Measurements from ENCODE around the gene ST3GAL4. TPM values are rescaled to one million over a fixed set of nuclear protein-coding genes. Genes with fewer than 3 reads are reported as not detected.

ST3GAL4 gene
- total RNA-seq, 1 experiment from 2014 or later: 39.6 TPM

DNA sequence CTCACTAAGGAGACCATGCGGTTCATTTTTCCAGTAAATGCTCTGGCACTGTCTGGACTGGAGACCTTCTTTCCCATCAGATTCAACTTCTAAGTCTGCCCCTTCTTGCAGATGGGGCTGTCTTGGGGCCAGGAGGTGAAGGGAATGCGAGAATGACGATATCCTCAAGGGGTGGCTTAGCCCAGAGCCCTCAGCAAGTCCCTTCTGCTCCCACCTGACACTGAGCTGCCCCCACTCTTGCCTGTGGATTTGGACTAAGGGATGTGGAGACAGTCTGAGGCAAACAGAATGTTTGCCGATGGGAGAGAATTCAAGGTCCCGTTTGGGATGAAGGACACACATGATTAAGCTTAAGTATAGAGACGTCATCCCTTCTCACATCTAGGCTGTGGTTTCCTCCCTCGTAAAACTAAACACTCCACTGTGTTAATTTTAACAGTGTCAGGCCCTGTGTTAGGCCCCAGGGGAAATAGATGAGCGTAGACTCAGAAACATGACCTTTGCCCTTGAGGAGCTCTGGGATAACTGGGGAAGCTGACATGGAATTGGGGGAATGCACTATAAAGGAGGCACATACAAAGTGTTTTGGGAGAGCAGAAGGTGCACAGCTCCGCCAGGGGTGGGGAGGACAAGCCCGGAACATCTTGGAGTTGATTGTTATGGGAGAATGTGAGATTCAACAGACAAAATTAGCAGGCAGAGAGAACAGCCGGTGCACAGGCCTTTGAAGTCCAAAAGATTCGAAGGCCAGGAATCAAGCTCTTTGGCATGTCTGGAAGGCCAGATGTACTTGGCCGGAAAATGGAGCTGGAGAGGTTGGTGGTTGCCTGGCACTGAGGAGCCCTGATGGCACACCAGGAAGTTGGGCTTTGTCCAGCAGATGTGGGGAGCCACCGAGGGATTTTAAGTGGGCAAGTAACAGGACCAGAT lies 71.6 kb downstream of the ST3GAL4 start:
- Histone ChIP-seq H3K27ac (no peak overlapping the region), H3K9me3 (replicated peaks) (no peaks in the 10 kb centered on the region), H3K4me3 (no peak overlapping the region), H3K27me3 (no peaks in the 10 kb centered on the region), H3K4me1 (no peaks in the 10 kb centered on the region; the same call in 1 of the 2 replicates), H3K36me3 (no peaks in the 10 kb centered on the region)
- DNase-seq: no peak

- Histone ChIP-seq H3K4me3 (no peak overlapping the region), H3K27ac (no peak overlapping the region), H3K9me3 (replicated peaks) (no peaks in the 10 kb centered on the region), H3K27me3 (no peaks in the 10 kb centered on the region), H3K36me3 (no peaks in the 10 kb centered on the region), H3K4me1 (no peaks in the 10 kb centered on the region; the same call in 1 of the 2 replicates)
- DNase-seq: peak in 1 of 2 experiments; percentile 26
Measured at GRCh38 chr11:126430581-126431335, 75.3 kb downstream of the ST3GAL4 start.

GRCh38 chr11:126431401-126432064 lies 76.0 kb downstream of the ST3GAL4 start:
- Histone ChIP-seq H3K9me3 (replicated peaks) (no peaks in the 10 kb centered on the region), H3K4me1 (no peaks in the 10 kb centered on the region; the same call in 1 of the 2 replicates), H3K27ac (no peak overlapping the region), H3K27me3 (no peaks in the 10 kb centered on the region), H3K4me3 (no peak overlapping the region), H3K36me3 (no peaks in the 10 kb centered on the region)
- DNase-seq: no peak

DNA sequence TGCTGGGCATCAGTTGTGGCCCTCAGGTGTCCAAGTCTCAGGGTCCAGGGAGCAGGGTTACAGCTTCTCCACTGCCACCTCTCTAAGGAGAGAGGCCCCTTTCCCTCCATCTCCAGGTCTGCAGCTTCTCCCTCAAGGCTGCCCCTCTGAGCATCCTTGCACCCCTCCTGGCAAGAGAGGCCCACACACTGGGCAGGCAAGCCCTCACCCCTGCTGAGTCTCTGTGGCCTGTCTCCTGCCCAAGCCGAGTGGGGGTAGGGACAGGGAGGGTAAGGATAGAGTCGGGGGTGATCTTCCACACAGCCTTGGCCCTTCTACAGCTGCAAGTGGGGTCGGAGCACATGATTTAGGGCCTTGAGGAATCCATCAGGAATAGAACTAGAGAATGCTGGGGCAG lies 76.6 kb downstream of the ST3GAL4 start:
- Histone ChIP-seq H3K4me1 (no peaks in the 10 kb centered on the region; the same call in 1 of the 2 replicates), H3K27me3 (no peaks in the 10 kb centered on the region), H3K36me3 (no peaks in the 10 kb centered on the region), H3K4me3 (no peak overlapping the region), H3K9me3 (replicated peaks) (no peaks in the 10 kb centered on the region), H3K27ac (no peak overlapping the region)
- DNase-seq: no peak

- no peak overlapping the region for H3K27ac ChIP-seq
- H3K4me1 ChIP-seq: no peaks in the 10 kb centered on the region; the same call in 1 of the 2 replicates
Measured at GRCh38 chr11:126432525-126432924, 77.0 kb downstream of the ST3GAL4 start.

DNA sequence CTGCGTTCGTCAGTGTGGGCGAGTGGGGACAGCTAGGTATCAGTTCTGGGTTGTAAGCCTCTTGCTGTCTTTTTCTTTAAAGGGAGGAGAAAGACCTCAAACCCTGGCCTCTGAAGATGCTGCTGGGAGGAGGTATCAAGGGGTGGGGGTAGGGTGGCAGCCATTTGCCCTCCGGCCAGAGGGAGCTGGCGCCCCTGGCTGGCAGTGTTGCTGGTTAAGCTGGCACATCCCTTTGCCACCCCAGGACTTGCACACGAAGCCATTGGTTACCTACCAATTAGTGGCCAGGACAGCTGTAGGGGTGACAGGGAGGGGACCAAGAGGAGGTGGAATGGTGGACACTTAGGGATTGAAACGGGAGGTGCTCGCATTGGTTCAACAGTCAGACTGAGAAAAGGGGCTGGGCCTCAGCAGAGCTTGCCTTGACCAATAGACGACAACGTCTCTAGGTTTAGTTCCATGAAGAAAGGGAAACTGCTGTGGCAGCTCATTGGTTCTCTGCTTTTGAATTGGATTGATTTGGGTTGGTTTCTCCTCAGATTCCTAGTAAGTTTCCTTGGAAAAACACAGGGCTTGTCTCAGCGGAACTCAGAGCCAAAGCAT lies 77.9 kb downstream of the ST3GAL4 start:
- DNase-seq: no peak
- Histone ChIP-seq H3K4me3 (no peak overlapping the region), H3K4me1 (no peaks in the 10 kb centered on the region; the same call in 1 of the 2 replicates), H3K27me3 (no peaks in the 10 kb centered on the region), H3K36me3 (no peaks in the 10 kb centered on the region), H3K9me3 (replicated peaks) (no peaks in the 10 kb centered on the region), H3K27ac (no peak overlapping the region)

More at GRCh38 chr11:126432525-126432924, 77.0 kb downstream of the ST3GAL4 start:
- Histone ChIP-seq H3K4me3 (no peak overlapping the region), H3K9me3 (replicated peaks) (no peaks in the 10 kb centered on the region), H3K36me3 (no peaks in the 10 kb centered on the region), H3K27me3 (no peaks in the 10 kb centered on the region)
- DNase-seq: no peak

DNA sequence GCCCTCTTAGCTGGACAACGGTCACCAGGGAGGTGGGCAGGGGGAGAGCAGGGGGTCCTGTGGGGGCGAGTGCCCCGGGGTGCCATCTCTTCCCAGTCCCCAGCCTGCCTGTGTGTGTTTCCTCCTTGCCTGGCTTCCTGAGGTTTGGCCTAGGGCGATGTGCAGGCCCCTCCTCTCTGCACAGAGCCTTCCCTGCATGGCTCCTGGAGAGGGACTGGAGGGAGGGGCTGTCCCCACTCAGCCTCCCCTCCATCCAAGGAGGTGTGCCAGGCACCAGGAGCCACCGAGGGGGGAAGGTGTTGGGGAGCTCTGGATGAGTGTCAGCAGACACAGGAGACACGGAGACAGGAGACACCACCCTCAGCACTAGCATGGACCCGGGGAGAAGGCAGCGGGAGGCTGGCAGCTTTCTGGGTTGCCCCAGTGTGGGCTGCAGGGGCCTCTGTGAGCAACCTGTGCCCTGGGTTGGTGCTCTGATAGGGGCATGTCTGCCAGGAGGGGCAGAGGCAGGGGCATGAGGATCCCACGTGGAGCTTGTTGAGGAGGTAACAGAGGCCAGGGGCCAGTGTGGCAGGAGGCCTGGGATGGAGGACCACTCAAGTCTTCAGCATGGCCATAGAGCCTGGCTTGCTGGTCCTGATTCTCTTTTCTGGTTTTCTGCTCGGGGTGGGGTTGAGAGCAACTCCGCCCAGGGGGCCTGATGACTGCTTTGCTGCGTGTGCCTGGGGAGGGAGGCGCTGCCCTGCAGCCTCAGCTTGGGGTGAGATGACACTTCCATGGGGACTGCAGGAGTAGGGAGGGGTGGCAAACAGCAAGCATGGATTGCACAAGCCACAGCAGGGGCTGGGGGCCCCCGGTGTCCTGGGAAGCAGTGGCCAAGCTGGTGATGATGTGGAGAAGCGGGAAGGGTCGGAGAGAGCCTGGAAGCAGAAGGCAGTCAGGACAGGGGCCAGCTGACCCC lies 78.8 kb downstream of the ST3GAL4 start:
- DNase-seq: no peak
- no peaks in the 10 kb centered on the region for H3K9me3 ChIP-seq (replicated peaks)
- H3K27me3 ChIP-seq: no peaks in the 10 kb centered on the region
- no peaks in the 10 kb centered on the region for H3K36me3 ChIP-seq
- no peak overlapping the region for H3K27ac ChIP-seq
- H3K4me3 ChIP-seq: no peak overlapping the region
- no peaks in the 10 kb centered on the region; the same call in 1 of the 2 replicates for H3K4me1 ChIP-seq

DNA sequence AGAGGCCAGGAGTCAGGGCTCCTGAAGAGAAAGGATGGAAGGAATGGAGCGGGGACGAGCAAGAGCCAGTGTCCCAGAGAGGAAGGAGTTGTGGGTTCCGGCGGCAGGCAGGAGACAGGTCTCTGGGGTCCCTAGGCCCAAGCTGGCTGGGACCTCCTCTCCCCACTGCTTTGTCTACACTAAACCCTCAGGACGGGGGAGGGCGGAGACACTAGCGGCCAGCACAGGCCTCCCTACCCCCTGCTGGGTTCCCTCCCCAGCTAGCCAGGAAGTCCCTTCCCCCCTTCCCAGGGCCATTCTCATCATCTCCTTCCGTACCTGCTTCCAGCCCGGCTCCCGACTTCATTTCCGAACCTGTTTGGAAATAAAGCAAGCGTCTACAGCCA lies 79.5 kb downstream of the ST3GAL4 start:
- Histone ChIP-seq H3K36me3 (no peaks in the 10 kb centered on the region), H3K4me1 (no peaks in the 10 kb centered on the region; the same call in 1 of the 2 replicates), H3K27ac (no peak overlapping the region), H3K9me3 (replicated peaks) (no peaks in the 10 kb centered on the region), H3K27me3 (no peaks in the 10 kb centered on the region), H3K4me3 (no peak overlapping the region)
- no peak for DNase-seq

DNA sequence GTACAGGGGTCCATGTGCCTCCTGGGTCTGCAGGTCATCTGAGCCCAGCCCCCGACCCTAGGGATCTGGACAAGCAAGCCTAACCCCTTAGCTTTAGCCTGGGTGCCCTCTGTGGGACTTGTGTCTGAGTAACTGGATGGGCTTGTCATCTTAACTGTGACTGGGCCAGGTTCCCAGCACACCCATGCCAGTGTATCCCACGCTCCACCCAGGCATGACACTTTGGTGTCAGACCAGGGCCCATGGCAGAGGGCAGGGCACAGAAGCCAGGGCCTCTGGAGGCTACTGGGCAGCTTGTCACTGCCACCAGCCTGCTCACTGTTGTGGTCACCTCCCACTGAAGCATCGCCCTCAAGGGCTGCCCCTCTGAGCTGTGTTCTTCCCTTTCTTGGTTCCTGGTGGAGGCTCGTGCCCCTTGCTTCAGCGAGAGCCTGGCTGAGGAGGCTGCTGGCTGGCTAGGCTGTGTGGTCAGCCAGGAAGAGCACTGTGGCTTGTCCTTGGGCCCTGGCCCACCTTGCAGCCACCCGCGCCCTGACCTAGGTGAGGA lies 80.8 kb downstream of the ST3GAL4 start:
- Histone ChIP-seq H3K9me3 (replicated peaks) (no peaks in the 10 kb centered on the region), H3K27me3 (no peaks in the 10 kb centered on the region), H3K4me3 (no peak overlapping the region), H3K27ac (no peak overlapping the region), H3K4me1 (no peaks in the 10 kb centered on the region), H3K36me3 (no peaks in the 10 kb centered on the region)
- no peak for DNase-seq

- no peaks in the 10 kb centered on the region for H3K36me3 ChIP-seq
- no peak overlapping the region for H3K27ac ChIP-seq
- H3K4me3 ChIP-seq: no peak overlapping the region
- no peaks in the 10 kb centered on the region for H3K27me3 ChIP-seq
- DNase-seq: no peak
- no peaks in the 10 kb centered on the region for H3K4me1 ChIP-seq
- no peaks in the 10 kb centered on the region for H3K9me3 ChIP-seq (replicated peaks)
Measured at GRCh38 chr11:126437731-126438130, 82.2 kb downstream of the ST3GAL4 start.

DNA sequence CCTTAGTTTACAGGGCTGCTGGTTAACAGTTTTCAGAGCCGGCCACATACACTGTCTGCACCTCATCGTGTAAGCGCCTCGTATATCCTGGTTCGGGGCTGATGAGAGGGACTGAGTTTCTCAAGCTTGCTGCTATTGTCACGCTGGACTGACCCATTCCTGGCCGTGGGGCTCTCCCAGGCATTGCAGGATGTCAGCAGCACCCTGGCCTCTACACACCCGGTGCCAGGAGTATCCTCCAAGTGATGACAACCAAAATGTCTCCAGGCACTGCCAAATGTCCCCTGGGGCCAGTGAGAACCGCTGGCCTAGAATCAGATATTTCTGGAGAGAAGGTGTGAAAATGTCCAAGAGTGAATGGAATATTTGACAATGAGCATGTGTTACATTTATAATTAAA lies 82.8 kb downstream of the ST3GAL4 start:
- Histone ChIP-seq H3K27ac (no peak overlapping the region), H3K36me3 (no peaks in the 10 kb centered on the region), H3K9me3 (replicated peaks) (no peaks in the 10 kb centered on the region), H3K4me3 (no peak overlapping the region), H3K4me1 (no peaks in the 10 kb centered on the region), H3K27me3 (no peaks in the 10 kb centered on the region)
- DNase-seq: no peak

- Histone ChIP-seq H3K36me3 (no peaks in the 10 kb centered on the region), H3K27me3 (no peaks in the 10 kb centered on the region), H3K27ac (no peak overlapping the region), H3K9me3 (replicated peaks) (no peaks in the 10 kb centered on the region), H3K4me1 (no peaks in the 10 kb centered on the region), H3K4me3 (no peak overlapping the region)
- DNase-seq: no peak
Measured at GRCh38 chr11:126438691-126439090, 83.2 kb downstream of the ST3GAL4 start.

GRCh38 chr11:126440276-126440675 lies 84.8 kb downstream of the ST3GAL4 start:
- Histone ChIP-seq H3K9me3 (replicated peaks) (no peaks in the 10 kb centered on the region), H3K4me3 (no peak overlapping the region), H3K27me3 (no peaks in the 10 kb centered on the region), H3K4me1 (no peaks in the 10 kb centered on the region), H3K27ac (no peak overlapping the region), H3K36me3 (no peaks in the 10 kb centered on the region)
- DNase-seq: no peak

Measured in SJCRH30 (cell line).